ENCODE measurements around the gene GLRA1. TPM values are rescaled to one million over a fixed set of nuclear protein-coding genes. Genes with fewer than 3 reads are reported as not detected.

GLRA1 gene
- total and polyA plus RNA-seq, 2 of the 4 experiments (the other 2 are of a cell fraction): not detected

DNA sequence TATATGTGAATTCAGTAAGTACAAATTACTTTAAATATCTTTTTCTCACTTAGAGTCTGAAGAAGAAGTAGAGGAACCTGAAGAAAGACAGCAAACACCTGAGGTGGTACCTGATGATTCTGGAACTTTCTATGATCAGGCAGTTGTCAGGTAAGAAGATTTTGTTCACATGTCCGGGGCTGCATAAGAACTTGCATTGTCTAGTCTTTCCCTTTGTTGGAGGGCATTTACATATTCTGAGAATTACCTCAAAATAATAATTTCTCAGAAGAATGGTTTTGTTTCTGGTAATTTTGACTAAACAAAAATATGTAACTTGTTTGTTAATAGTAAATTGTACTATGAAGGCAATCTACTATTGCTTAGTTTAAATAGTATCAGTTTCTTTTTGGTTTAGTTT lies 129.2 kb downstream of the GLRA1 start:
- no peak overlapping the region for H3K23ac ChIP-seq (ENCODE audit: low read depth, low read length)
- no peak for TF ChIP-seq ELK1 (IDR thresholded peaks at IDR 0.05; ENCODE audit: borderline replicate concordance, low read depth, low read length)
- no peak for TF ChIP-seq RCOR1 (IDR thresholded peaks at IDR 0.05; ENCODE audit: insufficient replicate concordance, low read length)
- no peak for TF ChIP-seq POLR2A (IDR thresholded peaks at IDR 0.05; ENCODE audit: low read depth, low read length)
- no peak overlapping the region for H3K4ac ChIP-seq (ENCODE audit: low read depth, low read length)
- H3K9ac ChIP-seq (ENCODE audit: low read depth, low read length): no peak overlapping the region
- H3K79me1 ChIP-seq (ENCODE audit: low read depth in 1 of 2, low read length in 2 of 2): peaks cover 32 to 58% of the 10 kb centered on the region in 2 experiments
- H3K9me1 ChIP-seq (ENCODE audit: insufficient read depth, low read length): no peaks in the 10 kb centered on the region; the same call in 1 of the 2 replicates
- ATAC-seq (ENCODE audit: low read depth): no peak
- no peak overlapping the region for H3K27ac ChIP-seq (ENCODE audit: insufficient read depth, low read length)
- no CpG with 5 or more reads among the region's 1 CpG for WGBS, 2 experiments (ENCODE audit: extremely low coverage in 2 of 2, insufficient read length in 1 of 2)
- H2BK15ac ChIP-seq (ENCODE audit: low read depth, low read length): no peak overlapping the region
- ChIA-PET POLR2A (ENCODE audit: unreplicated experiment) (no interaction called here), CTCF (no interaction called here)
- H3K14ac ChIP-seq (replicated peaks; ENCODE audit: low read depth, low read length): no peak overlapping the region
- H4K5ac ChIP-seq (ENCODE audit: low read depth, low read length): no peak overlapping the region
- no peak overlapping the region for H3K56ac ChIP-seq (ENCODE audit: extremely low read depth, insufficient read depth, low read length)
- H2BK5ac ChIP-seq (ENCODE audit: low read depth, low read length, poor library complexity, severe bottlenecking): no peak overlapping the region
- H2BK20ac ChIP-seq (ENCODE audit: low read depth, low read length): no peak overlapping the region
- no TSS peak for BruUV-seq (replicated peaks)
- no peaks in the 10 kb centered on the region; the same call in 1 of the 2 replicates for H3K4me1 ChIP-seq (ENCODE audit: control insufficient read depth, insufficient read depth, low read length)
- intact Hi-C loops (cut with micrococcal nuclease): no loop called here
- H3K36me3 ChIP-seq (ENCODE audit: control insufficient read depth, insufficient read depth, low read length): peaks cover 46% of the 10 kb centered on the region
- no peak overlapping the region for H4K8ac ChIP-seq (ENCODE audit: low read depth in 2 of 2, low read length in 2 of 2)
- peaks cover 47% of the 10 kb centered on the region for H4K20me1 ChIP-seq (ENCODE audit: insufficient read depth, low read length)
- dilution Hi-C loops (cut with HindIII; ENCODE audit: low sequenced_read_pairs, unreplicated experiment): no loop called here
- in situ Hi-C loops (cut with MboI; ENCODE audit: low sequenced_read_pairs): no loop called here
- H4K91ac ChIP-seq (ENCODE audit: insufficient read depth, low read depth, low read length): no peak overlapping the region
- H2BK120ac ChIP-seq (ENCODE audit: low read depth, low read length): no peak overlapping the region
- H3K4me2 ChIP-seq (ENCODE audit: low read depth, low read length): no peak overlapping the region
- H3K4me3 ChIP-seq (ENCODE audit: insufficient read depth, low read depth, low read length): no peak overlapping the region
- no peaks in the 10 kb centered on the region for H3K9me3 ChIP-seq (ENCODE audit: control insufficient read depth, insufficient read depth, low read length)
- no peak for DNase-seq
- no peak overlapping the region for H2AFZ ChIP-seq (replicated peaks; ENCODE audit: low read length, poor library complexity)
- H3K18ac ChIP-seq (ENCODE audit: low read depth, low read length): no peak overlapping the region
- no peak overlapping the region for H2AK5ac ChIP-seq (ENCODE audit: low read depth, low read length)
- no peak overlapping the region for H2AK9ac ChIP-seq (replicated peaks; ENCODE audit: low read depth, low read length, poor library complexity)
- no peaks in the 10 kb centered on the region for H3K27me3 ChIP-seq (ENCODE audit: control insufficient read depth, insufficient read depth, low read length)
